SH-SY5Y (cell line): ENCODE data around the gene KCNK5.

Experiments used
- GATA2 ChIP-seq: IDR thresholded peaks from 2 replicates; pipeline ENCODE4 v1.6.1; 2011; ENCODE audit warnings: mild to moderate bottlenecking, low read depth, low read length
- GATA3 ChIP-seq: IDR thresholded peaks from 2 replicates; pipeline ENCODE4 v1.6.1; 2011; ENCODE audit warnings: low read depth, mild to moderate bottlenecking, low read length, moderate library complexity

DNA sequence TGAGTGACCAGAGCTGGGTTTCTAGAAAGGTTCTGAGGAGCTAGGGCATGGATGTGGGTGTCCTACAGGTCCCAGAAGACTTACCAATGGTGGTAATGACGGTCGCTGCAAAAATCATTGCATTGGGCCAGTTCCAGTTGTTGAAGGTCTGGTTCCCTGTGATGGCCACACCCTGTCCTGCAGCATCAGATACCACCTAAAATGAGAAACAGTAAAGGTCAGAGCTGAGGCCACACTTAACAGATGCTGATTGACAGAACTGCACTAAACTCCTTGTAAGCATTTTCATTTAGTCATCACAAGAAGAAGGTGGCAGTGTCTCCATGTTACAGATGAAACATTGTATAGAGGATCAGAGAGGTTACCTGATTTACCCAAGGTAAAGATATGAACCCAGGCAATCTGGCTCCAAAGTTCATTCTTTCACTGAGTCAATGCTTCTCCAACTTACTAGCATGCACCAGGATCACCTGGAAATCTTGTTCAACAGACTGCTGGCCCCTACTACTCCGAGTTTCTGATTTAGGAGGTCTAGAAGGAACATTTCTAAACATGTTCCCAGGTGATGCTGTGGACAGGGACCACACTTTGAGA lies 33.4 kb downstream of the KCNK5 start:
- no peak for TF ChIP-seq GATA2
- no peak for TF ChIP-seq GATA3
